ENCODE results near the gene SLC6A6.

DNA sequence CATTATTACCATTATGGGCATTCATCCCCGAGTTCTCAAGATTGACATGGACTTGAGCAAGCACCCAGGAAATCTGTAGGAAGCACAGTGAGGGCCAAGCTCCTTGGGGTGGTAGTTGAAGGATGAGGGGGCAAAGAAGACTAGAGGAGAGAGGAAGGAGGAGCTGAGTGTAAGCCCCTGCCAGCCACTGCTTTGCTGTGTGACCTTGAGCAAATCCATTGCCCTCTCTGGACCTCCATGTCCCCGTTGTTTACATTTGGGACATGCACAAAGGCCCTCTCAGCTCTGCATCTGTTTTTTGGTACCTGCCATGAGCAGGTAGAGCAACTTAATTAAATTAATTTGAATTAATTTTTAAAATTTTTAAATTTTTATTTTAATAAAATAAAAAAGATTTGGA, 33.5 kb upstream of the SLC6A6 start:
- TF ChIP-seq CTCF (IDR thresholded peaks at IDR 0.05; ENCODE audit: borderline replicate concordance, extremely low read depth, low read length, poor library complexity, severe bottlenecking) (no peak), EZH2 (IDR thresholded peaks at IDR 0.05; ENCODE audit: borderline replicate concordance, low read depth, low read length, severe bottlenecking) (no peak)
